GM18909 (cell line): Measurements from ENCODE around the gene TXNDC12.
"Not testable (repeated sequence)": the region's sequence is repeated elsewhere in the genome, so short reads cannot be mapped to it uniquely, and the experiment has no call there.

Experiments
- ATAC-seq: cut with Tn5 transposase; IDR thresholded peaks from one replicate; pipeline ENCODE4 v1.9.1; 2021; ENCODE audit warnings: mild to moderate bottlenecking; ENCODE audit not compliant: unreplicated experiment, poor library complexity

The TXNDC12 gene

DNA sequence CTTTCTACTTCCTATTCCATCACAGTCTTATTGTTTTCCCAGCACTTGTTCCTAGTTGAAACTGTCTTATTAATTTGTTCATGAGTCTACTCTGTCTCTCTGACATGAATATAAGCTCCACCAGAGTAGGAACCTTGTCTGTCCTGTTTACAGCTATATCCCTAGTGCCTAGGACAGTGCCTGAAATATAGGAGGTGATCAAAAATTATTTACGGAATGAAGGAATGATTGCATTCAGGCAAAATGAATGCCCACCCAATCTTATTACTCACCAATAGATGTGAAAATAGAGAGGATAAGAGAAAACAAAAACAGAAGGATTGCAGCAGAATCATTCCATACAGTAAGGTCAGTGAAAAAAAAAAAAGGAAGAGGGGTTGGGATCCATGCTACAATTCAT lies 1.1 kb downstream of the TXNDC12 start:
- ATAC-seq, result no peak

DNA sequence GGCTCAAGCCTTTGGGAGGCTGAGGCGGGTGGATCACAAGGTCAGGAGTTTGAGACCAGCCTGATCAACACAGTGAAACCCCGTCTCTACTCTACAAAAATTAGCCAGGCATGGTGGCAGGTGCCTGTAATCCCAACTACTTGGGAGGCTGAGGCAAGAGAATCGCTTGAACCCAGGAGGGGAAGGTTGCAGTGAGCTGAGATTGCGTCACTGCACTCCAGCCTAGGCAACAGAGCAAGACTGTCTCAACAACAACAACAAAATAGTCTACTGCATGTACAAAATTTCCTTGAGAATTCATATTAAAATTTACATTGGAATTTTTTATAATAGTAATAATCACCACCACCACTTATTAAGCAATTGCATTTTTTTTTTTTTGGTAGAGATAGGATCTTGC lies 5.7 kb downstream of the TXNDC12 start:
- not testable (repeated sequence) for ATAC-seq

DNA sequence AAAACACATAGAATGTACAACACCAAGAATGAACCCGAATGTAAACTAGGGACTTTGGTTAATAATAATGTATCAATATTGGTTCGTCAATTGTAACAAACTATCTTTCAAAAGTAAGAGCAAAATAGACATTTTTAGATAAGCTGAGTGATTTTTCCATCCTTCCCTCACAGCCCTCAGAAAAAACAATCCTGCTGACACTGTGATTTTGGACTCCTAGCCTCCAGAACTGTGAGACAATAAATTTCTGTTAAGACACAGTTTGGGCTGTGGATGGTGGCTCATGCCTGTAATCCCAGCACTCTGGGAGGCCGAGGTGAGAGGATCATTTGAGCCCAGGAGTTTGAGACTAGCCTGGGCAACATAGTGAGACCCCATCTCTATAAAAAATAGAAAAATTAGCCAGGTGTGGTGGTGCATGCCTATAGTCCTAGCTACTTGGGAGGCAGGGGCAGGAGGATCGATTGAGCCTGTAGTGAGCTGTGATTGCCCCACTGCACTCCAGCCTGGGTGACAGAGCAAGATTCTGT lies 9.3 kb downstream of the TXNDC12 start:
- ATAC-seq, result not testable (repeated sequence)

DNA sequence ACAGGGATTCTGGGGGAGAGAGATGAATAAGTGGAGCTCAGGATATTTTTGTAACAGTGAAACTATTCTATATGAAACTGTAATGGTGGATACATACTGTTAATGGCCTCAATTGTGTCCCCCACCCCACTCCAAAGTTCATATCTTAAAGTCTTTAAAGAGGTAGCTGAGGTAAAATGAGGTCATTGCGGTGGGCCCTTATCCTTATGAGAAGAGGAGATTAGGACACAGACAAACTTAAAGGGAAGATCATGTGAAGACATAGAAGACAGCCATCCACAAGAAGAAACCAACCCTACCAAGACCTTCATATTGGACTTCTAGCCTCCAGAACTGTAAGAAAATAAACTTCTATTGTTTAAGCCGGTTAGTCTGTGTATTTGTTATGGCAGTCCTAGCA lies 9.8 kb downstream of the TXNDC12 start:
- no peak for ATAC-seq

DNA sequence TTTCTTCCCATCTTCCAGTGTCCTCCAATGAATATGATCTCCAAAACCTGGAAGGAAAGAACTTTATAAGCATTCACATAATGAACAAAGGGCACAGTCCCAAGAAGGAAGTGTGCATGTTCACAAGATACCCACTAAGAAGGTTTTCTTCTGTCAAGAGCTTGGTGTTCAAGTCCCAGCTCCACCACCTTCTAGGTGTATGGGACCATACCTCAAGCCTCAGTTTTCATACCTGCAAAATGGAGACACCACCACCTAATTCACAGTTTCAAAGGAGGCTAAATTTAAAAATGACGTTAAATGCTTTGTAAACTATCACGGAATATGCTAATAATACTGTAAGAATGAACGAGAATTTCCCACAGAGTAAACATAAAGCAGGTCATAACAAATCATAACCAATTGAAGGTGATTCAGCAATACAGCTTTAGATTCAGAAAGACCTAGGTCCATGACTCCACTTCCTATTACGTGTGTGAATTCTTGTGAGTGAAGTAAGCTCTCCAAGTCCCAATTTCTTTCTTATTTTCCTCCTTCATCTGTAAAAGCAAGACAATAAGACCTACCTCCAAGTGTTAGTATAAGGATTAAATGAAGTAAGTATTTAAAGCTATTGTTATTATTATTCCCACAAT lies 13.3 kb downstream of the TXNDC12 start:
- ATAC-seq, result no peak

DNA sequence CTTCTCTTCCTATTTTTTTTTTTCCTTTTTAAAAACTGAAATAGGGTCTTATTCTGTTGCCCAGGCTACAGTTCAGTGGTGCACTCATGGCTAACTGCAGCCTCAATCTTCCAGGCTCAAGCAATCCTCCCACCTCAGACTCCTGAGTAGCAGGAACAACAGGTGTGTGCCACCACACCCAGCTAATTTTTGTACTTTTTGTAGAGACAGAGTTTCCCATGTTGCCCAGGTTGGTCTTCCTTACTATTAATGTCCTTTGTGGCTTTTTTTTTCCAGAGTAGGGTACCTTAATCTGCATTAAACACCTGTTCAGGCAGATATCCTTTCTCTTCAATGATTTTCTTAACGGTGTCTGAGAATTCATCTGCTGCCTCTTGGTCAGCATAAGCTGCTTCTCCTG lies 17.1 kb downstream of the TXNDC12 start:
- no peak for ATAC-seq

GRCh38 chr1:52037402-52037814 lies 17.6 kb downstream of the TXNDC12 start:
- ATAC-seq, result no peak

- no peak for ATAC-seq
These were observed 21.0 kb downstream of the TXNDC12 start for GRCh38 chr1:52034050-52034384.

- peak; percentile 89 for ATAC-seq
These were observed 21.6 kb downstream of the TXNDC12 start, which contains the start of gene KTI12 for GRCh38 chr1:52033190-52034049. Gene KTI12, minus strand, starts transcription at chr1:52033810. Its CDS starts 49 bp downstream, at chr1:52033761.

DNA sequence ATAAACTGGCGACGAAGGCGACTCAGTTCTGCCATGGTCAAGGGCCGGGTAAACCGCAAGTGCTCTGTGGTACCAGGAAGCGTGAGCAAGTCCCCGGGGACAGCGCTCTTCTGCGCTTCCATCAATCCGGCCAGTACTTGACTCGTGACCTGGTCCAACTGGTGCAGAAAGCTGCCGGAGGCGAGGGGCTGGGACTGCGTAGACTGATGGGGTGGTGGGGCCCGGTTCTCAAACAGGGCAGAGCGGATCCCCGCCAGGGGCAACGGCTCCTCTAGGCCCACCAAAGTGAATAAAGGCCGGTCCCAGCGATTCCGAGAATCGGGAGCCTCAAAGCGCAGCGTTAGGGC lies 22.2 kb downstream of the TXNDC12 start:
- ATAC-seq, result peak; percentile 36

GRCh38 chr1:52032124-52032784 lies 22.7 kb downstream of the TXNDC12 start:
- peak; percentile 35 for ATAC-seq

GRCh38 chr1:52028839-52029238 lies 26.2 kb downstream of the TXNDC12 start:
- ATAC-seq, result not testable (repeated sequence)

- ATAC-seq, result no peak
These were observed 26.7 kb downstream of the TXNDC12 start for GRCh38 chr1:52028328-52028727.

DNA sequence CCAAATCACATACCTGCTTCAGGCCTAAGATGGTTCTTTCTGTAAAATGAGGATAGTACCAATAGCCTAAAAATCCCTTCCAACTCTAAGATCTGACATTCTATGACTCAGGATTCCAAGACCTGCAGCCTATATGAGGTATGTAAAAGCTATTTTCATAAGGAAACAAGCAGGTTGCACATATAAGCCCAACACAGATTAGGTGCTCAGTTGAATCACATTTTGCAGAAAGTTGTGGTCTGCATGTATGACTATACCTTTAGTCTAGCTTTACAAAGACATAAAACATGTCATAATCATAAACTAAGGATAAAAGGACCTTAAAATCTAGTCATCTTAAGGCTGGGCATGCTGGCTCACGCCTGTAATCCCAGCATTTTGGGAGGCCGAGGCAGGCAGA lies 28.7 kb downstream of the TXNDC12 start:
- no peak for ATAC-seq

DNA sequence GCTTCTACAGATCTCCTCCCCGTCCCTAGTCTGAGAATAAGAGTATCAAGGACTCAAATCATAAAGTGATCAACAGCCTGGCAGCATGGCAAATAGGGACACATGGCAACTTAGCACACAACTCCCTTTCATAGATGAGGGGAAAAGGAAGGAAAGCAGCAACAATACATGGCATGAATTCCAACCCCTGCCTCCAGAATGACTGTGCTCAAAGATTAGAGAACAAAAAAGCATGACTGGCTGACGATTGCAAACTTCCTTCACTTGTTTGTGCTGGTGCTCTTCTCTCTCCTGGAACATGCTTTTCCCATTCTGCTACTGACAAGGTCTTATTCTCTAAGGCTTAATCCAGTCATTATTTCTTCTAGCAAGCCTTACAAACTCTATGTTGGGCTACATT lies 32.9 kb downstream of the TXNDC12 start:
- ATAC-seq, result no peak

DNA sequence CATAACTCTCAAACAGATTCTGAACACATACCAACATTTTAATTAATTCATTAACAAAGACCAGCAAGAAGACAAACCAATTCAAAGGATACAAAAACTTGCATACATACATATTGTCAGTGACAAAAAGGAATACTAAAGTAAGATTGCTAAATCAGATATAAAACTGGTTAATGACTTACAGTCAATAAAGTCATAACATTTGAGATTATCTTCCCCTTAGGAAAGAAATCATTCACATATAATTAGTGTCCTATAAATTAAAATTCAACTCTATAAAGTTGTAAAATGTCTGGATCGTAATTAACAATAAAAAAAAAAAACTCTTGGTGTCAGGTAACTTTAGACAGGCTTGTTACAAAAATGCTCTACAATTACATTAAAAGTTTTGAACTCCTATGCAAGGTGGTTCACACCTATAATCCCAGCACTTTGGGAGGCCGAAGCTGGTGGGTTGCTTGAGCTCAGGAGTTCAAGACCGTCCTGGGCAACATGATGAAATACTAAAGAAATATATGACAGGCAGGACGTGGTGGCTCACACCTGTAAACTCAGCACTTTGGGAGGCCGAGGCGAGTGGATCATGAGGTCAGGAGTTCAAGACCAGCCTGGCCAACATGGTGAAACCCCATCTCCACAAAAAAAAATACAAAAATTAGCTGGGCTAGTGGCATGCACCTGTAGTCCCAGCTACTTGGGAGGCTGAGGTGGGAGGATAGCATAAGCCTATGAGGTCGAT lies 46.8 kb downstream of the TXNDC12 start:
- no peak for ATAC-seq

GRCh38 chr1:52007215-52008002 lies 47.6 kb downstream of the TXNDC12 start:
- no peak for ATAC-seq

- not testable (repeated sequence) for ATAC-seq
These were observed 48.9 kb downstream of the TXNDC12 start for GRCh38 chr1:52006081-52006553.

GRCh38 chr1:52005548-52005947 lies 49.4 kb downstream of the TXNDC12 start:
- not testable (repeated sequence) for ATAC-seq
